PC-3 (cell line): ENCODE results near the gene DISC1. TPM values are rescaled to one million over a fixed set of nuclear protein-coding genes. Genes with fewer than 3 reads are reported as not detected.

ENCODE experiments used
- ATAC-seq: fragments of 200-7000 bp; cut with Tn5 transposase; 2 replicates; pipeline ENCODE4 v1.9.1; 2020; ENCODE audit warnings: mild to moderate bottlenecking, moderate library complexity
- BruUV-seq: library from RNA; stranded (reverse); fragments of 400-500 nt; replicated peaks from 2 replicates; lab custom pipeline; 2021; lab: Mats Ljungman, UMichigan
- CTCF ChIA-PET: fragments of 300-600 bp; sonication (Branson Sonifier 250); formaldehyde crosslinking; loops from one replicate; lab custom pipeline; 2022; ENCODE audit warnings: antibody characterized with exemption; lab: Charles Lee
- POLR2A ChIA-PET: fragments of 300-600 bp; sonication (Branson Sonifier 250); formaldehyde crosslinking; loops from one replicate; lab custom pipeline; 2022; ENCODE audit warnings: antibody characterized with exemption; ENCODE audit not compliant: unreplicated experiment; lab: Charles Lee
- DNase-seq: peaks from one replicate; pipeline ENCODE4 v3.0.0-alpha.2; 2015
- H2AFZ ChIP-seq: fragments of 300-600 bp; sonication (generic); 2 replicates; pipeline ENCODE4 v1.6.0; 2016; ENCODE audit warnings: antibody characterized with exemption, low read length
- H3F3A ChIP-seq: fragments of 300-600 bp; sonication (generic); one replicate; pipeline ENCODE4 v1.6.0; 2017; ENCODE audit warnings: antibody characterized with exemption, low read length, control low read depth, mild to moderate bottlenecking; ENCODE audit not compliant: unreplicated experiment
- H3K27ac ChIP-seq: fragments of 300-600 bp; sonication (generic); 2 replicates; pipeline ENCODE4 v1.5.1; 2016; ENCODE audit warnings: mild to moderate bottlenecking, low read length
- H3K27me3 ChIP-seq: fragments of 300-600 bp; sonication (generic); 2 replicates; pipeline ENCODE4 v1.6.1; 2016; ENCODE audit warnings: low read length, mixed read lengths
- H3K36me3 ChIP-seq: fragments of 300-600 bp; sonication (generic); 2 replicates; pipeline ENCODE4 v1.6.1; 2016; ENCODE audit warnings: low read depth, mixed run types, low read length, mixed read lengths
- H3K4me1 ChIP-seq: fragments of 300-600 bp; sonication (generic); 2 replicates; pipeline ENCODE4 v1.5.1; 2016; ENCODE audit warnings: low read length; ENCODE audit not compliant: insufficient read depth
- H3K4me2 ChIP-seq: fragments of 300-600 bp; sonication (generic); 2 replicates; pipeline ENCODE4 v1.6.0; 2016; ENCODE audit warnings: low read length
- H3K4me3 ChIP-seq: fragments of 300-600 bp; sonication (generic); 2 replicates; pipeline ENCODE4 v1.5.1; 2016; ENCODE audit warnings: mild to moderate bottlenecking, low read length, mixed read lengths
- H3K79me2 ChIP-seq: fragments of 300-600 bp; sonication (generic); 2 replicates; pipeline ENCODE4 v1.6.1; 2017; ENCODE audit warnings: low read length, mixed read lengths
- H3K9ac ChIP-seq: fragments of 300-600 bp; sonication (generic); 2 replicates; pipeline ENCODE4 v1.6.0; 2016; ENCODE audit warnings: mild to moderate bottlenecking, low read length
- H3K9me2 ChIP-seq: fragments of 300-600 bp; sonication (generic); replicated peaks from 2 replicates; pipeline ENCODE4 v1.6.1; 2016; ENCODE audit warnings: mixed run types, low read length, mixed read lengths
- H3K9me3 ChIP-seq: fragments of 300-600 bp; sonication (generic); 2 replicates; pipeline ENCODE4 v1.6.1; 2016; ENCODE audit warnings: low read length, mixed read lengths
- H4K20me1 ChIP-seq: fragments of 300-600 bp; sonication (generic); 2 replicates; pipeline ENCODE4 v1.6.1; 2016; ENCODE audit warnings: low read length, mixed read lengths
- CTCF ChIP-seq: fragments of 300-600 bp; sonication (generic); conservative IDR thresholded peaks from 2 replicates; pipeline ENCODE4 v1.5.1; 2017; ENCODE audit warnings: antibody characterized with exemption, low read depth, mild to moderate bottlenecking, low read length
- EZH2 ChIP-seq: fragments of 300-600 bp; sonication (generic); IDR thresholded peaks from one replicate; pipeline ENCODE4 v1.6.1; 2017; ENCODE audit warnings: antibody characterized with exemption, mild to moderate bottlenecking, low read length; ENCODE audit not compliant: unreplicated experiment
- EZH2phosphoT487 ChIP-seq: fragments of 300-600 bp; sonication (generic); IDR thresholded peaks from 2 replicates; pipeline ENCODE4 v1.6.1; 2018; ENCODE audit warnings: mild to moderate bottlenecking, antibody characterized with exemption, low read length, borderline replicate concordance
- intact Hi-C: fragments of 100-400 bp; cut with micrococcal nuclease; formaldehyde crosslinking; loops from 2 replicates; pipeline ENCODE4 v1.9.0; 2023
- total RNA-seq: library from RNA; depleted of rRNA; stranded (reverse); fragments of >200 nt; gene quantifications from 2 replicates; pipeline ENCODE4 v1.2.3, GENCODE V29; 2014

The DISC1 gene
- total RNA-seq, 1 experiment from 2014 or later, result 3.4 TPM

DNA sequence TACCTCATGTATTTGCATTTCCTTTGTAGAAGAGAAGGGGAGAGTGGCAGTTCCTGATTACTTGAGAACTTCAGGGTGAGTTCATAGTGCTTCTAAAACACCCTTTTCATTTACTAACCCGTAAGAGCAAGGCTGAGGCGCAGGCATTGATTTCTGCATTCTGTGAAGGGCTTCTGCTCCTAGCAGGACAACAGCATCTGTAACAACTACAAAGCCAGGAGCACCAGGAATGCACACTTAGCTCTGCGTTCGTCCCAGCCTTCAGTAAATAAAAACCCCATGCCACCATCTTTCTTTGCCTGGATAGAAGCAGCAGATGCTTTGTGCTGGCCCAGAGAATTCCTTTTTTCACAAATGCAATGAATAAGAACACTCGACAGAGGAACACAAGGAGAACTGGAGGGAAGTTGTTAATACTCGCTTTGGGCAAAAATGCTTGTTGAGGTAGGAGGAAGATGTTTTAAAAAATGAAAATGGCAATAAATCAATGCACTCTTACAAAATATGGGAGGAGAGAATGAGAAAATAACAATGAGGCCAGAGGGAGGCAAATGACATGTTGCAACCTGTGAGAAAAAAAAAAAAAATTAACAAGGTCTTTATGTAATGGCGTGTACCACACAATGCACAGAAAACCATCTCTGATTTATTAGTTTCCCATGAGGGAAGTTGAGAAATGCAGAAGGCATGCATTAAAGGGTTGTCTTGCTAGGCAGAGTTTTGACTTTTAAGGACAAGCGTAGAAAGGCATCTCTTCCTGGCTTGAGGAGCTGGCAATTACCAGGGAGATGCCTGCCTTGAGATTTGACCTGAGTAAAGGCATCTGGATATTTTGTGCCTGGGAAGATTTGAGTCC is 418.8 kb downstream of the DISC1 start:
- peaks cover 6% of the 10 kb centered on the region for H3K4me1 ChIP-seq
- no peaks in the 10 kb centered on the region for H3F3A ChIP-seq
- no peak overlapping the region for H3K4me2 ChIP-seq
- CTCF ChIA-PET, result no interaction called here
- no peak overlapping the region for H3K27ac ChIP-seq
- no peaks in the 10 kb centered on the region for H3K36me3 ChIP-seq
- ATAC-seq (no peak), DNase-seq (no peak)
- H3K9me3 ChIP-seq, result no peaks in the 10 kb centered on the region
- intact Hi-C loops, result no loop called here
- 0 out of 2 replicates have a peak, but pooled peaks cover 4% of the 10 kb centered on the region for H3K9me2 ChIP-seq
- POLR2A ChIA-PET, result no interaction called here
- H4K20me1 ChIP-seq, result no peaks in the 10 kb centered on the region
- no TSS peak for BruUV-seq
- H3K27me3 ChIP-seq, result no peaks in the 10 kb centered on the region
- H3K79me2 ChIP-seq, result no peaks in the 10 kb centered on the region
- no peak for TF ChIP-seq EZH2phosphoT487
- no peak for TF ChIP-seq CTCF
- no peak for TF ChIP-seq EZH2
- H3K9ac ChIP-seq, result no peak overlapping the region
- H3K4me3 ChIP-seq, result no peak overlapping the region
- H2AFZ ChIP-seq, result no peak overlapping the region

GRCh38 chr1:232046451-232047306 is 420.1 kb downstream of the DISC1 start:
- DNase-seq (no peak), ATAC-seq (no peak)
- Histone ChIP-seq H3K4me3 (no peak overlapping the region), H2AFZ (no peak overlapping the region), H3K27ac (no peak overlapping the region), H3K27me3 (no peaks in the 10 kb centered on the region), H4K20me1 (no peaks in the 10 kb centered on the region), H3K9ac (no peak overlapping the region), H3K4me2 (no peak overlapping the region), H3K36me3 (no peaks in the 10 kb centered on the region), H3F3A (no peaks in the 10 kb centered on the region), H3K9me3 (no peaks in the 10 kb centered on the region), H3K4me1 (peaks cover 6% of the 10 kb centered on the region), H3K79me2 (no peaks in the 10 kb centered on the region), H3K9me2 (0 out of 2 replicates have a peak, but pooled peaks cover 4% of the 10 kb centered on the region)
- ChIA-PET CTCF (interaction anchor here (1.0 to 1.1 kb wide), 2 partner anchors 180 to 581 kb away, joined by 3 to 4 read pairs; no protein-coding TSS in a partner anchor), POLR2A (no interaction called here)
- TF ChIP-seq CTCF, result no peak
- TF ChIP-seq EZH2phosphoT487, result no peak
- TF ChIP-seq EZH2, result no peak
- intact Hi-C loops, result no loop called here
- BruUV-seq, result no TSS peak
